NCI-H2196 (cell line): ENCODE data around the gene ELMO1.
A peak's percentile ranks its signal among the peaks of the same experiment; 100 is the strongest.

Experiments used
- DNase-seq: peaks from one replicate; lab custom pipeline; 2025; ENCODE audit not compliant: unreplicated experiment; lab: John Stamatoyannopoulos, UW

Gene ELMO1

DNA sequence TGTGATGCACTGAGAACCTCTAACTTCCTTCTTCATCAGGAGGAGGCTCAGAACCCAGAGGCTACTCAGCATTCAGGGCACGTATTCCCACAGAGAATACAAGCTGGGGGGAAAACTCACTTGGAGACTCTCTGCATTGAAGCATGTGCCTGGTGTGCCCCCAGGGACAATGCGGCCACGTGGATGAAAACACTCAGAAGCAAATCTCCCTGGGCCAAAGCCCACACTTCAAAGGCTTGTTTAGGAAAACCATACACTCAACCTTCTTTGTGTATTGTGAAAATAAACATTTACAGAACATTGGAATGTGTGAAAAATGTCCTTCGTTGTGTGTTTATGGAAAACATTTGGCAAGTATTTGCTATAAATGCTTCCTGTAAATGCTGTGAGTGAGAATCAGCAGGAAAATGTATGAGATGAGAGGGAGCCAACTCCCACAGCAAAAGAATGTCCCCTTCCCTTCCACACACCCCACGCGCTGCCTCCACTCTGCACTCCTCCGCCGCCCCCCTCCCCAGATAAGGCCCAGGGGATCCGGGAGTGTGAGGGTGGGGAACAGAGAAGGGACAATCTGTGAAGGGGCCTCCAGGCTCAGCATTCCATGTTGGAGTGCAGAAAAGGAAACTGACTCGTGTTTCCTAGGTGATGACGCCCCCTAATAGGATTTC is 339.5 kb downstream of the ELMO1 start:
- DNase-seq = no peak

DNA sequence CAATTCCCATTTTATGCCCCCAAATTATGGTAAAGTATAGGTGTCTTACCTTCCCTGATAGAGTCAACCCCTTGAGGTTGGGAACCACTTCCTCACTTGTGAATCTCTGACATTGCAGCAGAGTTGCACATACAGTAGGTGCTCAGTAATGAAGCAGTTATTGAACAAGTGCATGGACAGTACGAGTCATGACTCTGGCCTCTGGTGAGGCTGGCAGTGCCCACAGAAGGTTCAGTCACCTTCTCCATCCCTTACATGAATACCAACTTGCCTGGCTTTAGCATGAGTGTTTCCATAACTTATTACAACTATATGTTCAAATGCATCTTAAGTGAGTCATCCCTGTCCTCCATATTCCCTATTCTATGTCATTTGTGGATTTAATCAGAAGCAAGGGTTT is 340.0 kb downstream of the ELMO1 start:
- DNase-seq = no peak

DNA sequence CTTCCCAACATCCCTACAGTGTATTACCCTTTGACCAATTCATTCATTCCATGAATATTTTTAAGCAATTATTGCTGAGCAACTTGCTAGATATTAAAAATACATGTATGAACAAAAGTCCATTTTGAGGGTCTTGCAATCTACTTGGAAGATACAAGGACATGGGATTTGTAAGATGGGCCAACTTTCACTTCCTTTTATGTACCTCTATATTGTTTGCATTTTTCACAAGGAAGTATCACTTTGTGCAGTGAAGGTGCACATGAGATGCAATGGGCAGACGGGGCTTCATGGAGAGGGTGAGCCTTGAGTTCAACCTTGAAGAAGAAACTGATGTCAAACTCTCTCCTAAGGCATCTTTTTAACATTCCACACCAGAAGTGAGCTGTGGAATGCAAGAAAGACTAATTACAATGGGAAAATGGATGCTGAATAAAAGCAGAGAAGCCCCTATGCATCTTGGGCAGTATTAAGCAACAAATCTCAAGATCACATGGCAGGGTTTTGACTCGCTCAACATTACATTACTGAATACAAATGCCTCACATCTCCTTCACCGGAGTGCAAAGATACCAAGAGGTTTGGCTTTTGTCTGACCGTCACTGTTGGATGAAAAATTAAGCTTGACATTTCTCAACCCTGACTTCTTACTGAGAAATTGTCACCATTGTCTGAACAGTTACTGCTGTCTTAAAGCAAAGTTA is 341.5 kb downstream of the ELMO1 start:
- DNase-seq = no peak

DNA sequence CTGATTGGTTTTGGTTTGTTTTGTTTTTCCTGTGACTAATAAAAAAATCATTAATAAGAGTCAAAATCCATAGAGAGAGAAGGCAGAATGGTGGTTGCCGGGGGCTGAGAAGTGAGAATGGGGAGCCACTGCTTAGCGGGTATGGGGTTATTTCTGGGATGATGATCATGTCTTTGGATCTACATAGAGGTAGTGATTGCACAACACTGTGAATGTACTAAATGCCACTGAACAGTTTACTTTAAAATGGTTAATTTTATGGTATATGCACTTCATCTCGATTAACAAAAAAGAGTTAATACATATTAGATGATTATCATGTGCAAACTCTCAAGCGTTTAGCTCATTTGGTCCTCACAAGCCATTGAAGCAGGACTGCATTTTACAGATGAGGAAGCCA is 342.9 kb downstream of the ELMO1 start:
- no peak for DNase-seq

DNA sequence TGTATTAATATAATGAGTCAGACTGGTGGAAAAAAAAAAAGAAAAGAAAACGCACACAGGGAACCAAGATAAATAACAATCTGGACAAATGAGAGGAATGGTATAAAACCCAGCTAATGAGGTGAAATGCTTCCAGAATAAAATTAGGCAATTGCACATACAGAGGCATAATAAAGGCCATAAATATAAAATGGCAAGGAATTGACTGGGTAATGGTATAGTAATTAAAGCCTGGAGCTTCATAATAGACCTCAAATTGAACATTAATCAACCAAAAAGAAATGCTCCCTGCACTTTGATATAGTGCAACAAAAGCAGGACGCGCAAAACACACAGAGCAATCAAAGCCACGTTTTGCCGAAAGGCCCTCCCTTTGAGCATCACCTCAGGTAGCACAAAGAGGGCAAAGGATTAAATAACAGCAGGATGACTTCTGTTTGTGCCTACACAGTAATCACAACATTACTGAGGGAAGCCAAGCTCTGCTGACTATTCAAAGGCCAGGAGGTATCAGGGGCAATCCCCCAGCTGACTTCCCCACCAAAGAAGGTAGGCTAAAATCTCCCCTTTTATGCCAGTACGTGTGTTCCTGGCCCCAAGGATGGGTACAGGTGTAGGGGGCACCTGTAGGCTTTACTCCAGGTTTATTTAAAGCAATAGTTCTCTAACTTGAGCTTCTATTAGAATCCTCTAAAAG is 343.7 kb downstream of the ELMO1 start:
- DNase-seq = no peak

DNA sequence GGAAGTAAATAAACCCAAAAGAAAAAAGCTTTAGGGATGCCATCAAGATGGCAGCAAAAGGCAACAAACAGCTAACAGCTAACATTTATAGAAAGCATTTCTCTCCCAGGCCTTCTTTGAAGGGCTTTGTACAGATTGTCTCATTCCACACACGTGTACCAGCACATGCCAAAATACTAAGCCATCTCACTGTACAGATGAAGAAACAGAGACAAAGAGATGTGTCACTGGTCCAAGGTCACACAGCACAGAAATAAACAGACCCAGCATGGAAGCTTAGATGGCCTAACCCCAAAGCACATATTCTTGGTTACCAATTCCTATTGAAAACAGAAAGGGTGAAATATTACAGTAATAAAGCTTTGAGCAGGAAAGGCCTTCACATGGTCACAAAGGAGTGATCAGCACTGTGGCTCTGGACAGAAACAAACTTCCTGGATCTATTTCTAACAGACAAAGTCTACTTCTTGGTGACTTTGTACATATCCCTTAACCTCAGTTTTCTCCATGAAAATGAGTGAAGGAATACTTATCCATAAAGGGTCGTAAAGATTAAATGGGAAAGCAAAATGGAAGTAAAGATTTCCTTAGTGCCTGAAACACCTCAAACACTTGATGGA is 346.0 kb downstream of the ELMO1 start:
- DNase-seq = no peak

DNA sequence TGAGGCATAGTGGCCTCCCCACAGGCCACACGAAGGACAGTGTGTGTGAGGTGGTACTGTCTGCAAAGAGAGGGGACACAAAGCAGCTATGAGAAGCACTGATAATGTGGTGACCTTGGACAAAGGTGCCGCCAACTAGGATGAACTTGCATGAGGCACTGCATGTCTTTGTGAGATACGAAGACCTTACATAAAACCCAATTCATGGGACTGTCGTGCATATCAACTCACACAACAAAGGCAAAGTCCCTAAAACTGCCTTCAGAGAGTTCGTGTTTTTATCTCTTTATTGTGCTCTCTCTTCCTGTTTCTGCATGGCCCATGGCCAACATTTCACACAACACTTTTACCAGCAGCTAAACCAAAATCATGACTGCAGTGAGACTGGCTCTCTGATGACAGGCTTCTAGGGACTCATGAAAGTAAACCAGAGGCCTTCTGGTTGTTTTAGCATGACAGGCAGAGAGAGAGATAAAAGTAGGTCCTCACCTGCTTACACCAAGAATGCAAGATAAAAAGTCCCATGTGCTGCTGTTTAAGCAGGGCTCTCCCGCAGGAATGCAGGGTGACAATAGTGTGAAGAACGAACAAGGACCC is 347.8 kb downstream of the ELMO1 start:
- DNase-seq = no peak

DNA sequence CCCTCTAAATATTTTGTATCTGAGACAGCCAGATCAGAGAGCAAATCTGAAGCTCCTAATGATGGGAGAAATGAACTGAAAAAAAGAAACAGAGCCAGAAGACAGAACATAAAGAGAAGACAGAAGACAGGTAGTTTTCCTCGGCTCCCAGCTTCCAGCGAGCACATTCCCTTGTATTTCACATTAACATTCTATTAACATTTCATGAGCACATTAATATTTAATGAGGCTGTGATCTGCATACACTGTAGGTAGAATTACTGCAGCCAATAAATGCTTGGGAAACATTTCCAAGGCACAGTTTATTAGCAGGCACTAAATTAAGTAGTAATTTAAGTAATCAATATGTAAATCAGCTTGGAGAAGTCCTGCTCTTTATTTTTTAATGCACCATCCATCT is 349.9 kb downstream of the ELMO1 start:
- no peak for DNase-seq

DNA sequence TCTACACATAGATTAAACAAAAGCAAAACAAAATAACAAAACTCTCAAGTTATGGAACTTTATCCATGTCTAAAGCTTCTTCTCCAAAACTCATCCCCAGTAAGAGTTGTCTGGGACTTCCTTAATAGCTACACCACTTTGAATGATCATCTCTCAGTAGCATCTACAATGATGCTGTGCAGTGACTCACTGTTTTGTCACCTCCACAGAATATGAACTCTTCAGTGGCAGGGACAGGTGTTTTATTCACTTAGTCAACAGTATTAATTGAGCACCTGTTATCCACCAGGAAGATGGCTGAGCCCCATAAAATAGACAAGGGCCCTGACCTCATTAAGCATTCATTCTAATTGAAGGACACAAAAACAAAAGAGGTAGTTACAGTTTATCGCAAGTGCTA is 350.7 kb downstream of the ELMO1 start:
- no peak for DNase-seq

DNA sequence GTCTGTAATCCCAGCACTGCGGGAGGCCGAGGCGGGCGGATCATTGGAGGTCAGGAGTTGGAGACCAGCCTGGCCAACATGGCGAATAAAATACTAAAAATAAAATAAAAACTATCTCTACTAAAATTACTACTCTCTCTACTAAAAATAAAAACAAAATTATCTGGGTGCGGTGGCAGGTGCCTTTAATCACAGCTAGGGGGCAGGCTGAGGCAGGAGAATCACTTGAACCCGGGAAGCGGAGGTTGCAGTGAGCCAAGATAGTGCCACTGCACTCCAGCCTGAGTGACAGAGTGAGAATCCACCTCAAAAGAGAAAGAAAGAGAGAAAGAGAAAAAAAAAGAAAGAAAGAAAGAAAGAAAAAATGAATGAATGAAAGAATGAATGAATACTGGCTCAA is 351.4 kb downstream of the ELMO1 start:
- DNase-seq = no peak

DNA sequence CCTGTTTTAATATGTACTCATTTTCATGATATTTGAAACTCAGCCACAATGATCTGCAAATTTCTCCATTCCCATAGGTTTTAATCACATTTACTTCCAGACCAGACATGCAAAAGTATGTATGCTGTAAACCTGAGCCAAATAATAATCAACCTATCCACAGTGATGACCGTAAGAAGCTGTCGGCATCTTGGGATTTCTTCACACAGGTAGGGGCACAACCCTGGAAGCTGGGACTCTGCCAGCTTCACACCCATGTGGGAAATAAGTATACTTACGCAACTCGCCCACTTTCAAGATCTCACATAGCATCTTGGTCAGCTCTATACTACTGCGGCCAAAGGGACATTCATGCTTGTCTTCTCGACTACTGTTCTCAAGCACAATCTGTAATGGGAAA is 352.3 kb downstream of the ELMO1 start:
- DNase-seq = no peak

DNA sequence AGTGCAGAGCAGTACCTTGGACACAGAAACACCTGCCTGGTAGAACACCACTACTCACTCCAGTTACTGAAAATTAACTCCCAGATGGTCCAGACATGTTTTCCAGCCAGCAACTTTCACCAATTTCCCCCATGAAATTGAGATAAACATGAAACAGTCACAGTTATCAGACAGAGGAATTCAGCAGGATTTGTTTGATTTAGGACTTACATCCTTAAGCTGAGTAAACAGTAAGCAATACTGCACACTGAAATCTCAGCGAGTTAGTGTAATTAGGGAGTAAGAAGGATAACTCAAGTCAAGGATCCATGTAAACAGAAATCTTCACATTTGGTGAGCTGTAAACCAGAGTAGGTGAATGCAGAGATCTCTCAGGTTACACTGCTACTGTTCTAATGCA is 353.5 kb downstream of the ELMO1 start:
- no peak for DNase-seq

DNA sequence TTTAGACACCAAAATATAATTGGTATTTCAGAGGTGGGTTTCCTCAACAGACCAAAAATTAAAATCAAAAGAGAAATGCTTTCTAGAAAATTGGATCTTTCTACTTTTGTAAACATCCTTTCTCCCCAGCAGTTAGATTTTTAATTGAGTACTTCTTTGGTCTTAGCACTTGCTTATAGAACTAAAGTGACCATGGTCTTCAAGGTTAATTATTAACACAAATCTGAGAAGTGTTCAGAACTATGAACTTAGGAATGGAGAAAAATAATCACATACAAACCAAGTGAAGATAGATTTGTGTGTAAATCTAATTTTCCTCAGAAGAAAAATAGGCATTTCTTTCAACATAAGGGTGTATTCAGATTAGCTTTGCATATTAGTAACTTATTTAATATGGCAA is 355.4 kb downstream of the ELMO1 start:
- no peak for DNase-seq

DNA sequence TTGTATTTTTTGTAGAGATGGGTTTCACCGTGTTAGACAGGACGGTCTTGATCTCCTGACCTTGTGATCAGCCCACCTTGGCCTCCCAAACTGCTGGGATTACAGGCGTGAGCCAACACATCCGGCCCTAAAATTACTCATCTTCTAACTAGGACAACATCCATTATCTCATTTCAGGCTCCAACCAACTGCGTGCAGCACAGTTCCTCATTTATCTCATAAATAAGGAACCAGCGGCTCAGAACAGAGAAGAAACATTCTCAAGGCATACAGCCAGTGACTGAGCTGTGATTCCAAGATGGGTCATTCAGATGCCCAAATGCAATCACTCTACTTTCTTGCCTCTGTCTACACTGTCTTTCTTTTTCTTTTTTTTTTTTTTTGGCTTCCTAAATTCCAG is 356.1 kb downstream of the ELMO1 start:
- no peak for DNase-seq

DNA sequence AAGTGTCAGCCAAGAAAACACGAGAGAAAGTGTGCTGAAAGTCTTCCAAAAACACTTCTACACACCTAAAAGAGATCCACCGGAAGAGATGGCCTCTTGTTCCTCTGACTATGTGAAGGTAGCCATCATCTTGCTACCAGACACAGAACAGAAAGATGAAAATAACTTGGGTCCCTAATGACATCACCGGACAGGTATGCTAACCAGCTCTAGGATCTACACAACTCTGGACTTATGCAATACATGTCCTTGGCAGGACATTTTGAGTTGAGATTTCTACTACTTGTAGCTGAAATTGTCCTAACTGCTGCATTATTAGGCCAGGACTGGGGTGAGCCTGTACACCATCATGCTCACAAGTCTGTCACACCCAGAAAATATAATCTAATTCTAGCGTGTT is 358.7 kb downstream of the ELMO1 start:
- DNase-seq = no peak

DNA sequence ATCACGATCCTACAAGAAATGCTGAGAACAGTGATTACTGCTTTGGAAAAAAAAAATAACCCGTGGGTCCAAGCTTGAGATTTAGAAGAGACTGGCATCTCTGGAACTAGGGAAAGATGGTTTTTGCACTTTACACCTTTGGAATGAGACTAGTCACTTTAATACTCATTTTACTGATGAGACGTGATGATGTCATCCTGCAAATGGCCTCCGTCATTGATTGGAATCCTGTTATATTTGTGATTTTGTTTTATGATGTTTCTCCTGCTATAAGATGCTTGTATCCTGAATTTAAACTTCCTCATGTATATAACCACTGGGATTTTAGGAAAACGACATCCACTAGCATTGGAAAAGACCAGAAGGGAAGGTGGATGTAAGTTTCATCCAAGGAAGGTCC is 363.1 kb downstream of the ELMO1 start:
- no peak for DNase-seq

DNA sequence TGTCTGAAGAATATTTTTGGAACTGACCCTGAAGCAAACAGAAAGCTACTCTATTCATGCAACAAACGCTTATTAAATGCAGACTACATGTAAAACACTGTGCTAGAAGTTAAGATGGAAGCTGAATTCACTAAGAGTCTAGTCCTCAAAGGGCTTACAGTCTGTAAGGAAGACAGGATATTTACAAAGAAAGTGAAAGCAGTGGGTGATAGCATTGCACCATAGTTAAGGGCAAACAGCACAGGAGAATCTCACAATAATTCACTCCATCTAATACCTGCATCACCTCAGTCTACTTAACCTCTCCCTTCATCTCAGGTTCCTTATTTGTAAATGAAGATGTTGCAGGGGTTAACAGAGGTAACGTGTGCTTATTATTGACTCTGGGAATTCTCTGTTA is 364.4 kb downstream of the ELMO1 start:
- DNase-seq = no peak

DNA sequence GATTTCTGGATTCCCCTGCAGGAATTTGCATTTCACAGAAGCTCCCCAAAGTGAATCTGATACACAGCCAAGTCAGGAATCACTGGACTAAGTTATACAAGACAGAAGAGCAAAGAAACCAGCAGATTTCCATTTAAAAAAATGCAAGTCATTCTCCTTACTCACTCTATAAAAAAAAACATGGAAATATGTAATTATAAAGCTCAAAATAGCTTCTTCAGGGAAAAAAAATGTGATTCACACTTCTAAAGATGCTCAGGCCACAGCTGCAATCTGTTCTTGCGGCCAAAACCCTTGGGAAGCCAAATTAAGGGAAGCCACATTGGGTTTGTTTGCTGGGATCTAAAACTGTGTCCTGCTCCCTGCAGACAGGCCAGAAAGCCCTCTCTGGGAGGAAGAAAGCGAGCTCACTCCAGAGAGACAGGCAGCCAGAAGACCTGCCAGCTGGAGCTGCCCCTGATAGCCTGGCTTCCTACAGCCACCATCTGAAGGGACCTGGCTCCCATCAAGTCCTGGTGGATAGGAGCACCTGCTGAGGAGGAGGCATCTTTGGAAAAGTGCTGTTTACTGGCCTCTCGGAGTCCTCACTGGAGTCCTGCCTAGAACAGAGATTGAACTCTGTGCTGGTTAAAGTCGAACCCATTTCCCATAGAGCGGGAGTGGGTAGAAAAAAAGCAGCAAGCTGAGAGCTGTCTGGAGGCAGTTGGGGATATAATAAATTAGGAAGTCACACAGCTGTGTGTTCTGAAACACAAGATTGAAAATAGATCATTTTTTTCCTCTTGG is 365.2 kb downstream of the ELMO1 start:
- DNase-seq = no peak

DNA sequence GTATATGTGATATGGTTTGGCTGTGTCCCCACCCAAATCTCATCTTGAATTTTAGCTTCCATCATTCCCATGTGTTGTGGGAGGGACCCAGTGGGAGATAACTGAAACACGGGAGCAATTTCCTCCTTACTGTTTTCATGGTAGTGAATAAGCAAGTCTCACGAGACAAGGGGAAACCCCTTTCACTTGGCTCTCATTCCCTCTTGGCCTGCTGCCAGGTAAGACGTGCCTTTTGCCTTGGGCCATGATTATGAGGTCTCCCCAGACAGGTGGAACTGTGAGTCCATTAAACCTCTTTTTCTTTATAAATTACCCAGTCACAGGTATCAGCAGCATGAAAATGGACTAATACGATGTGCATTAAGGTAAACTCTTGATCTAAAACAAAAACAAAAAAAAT is 367.2 kb downstream of the ELMO1 start:
- peak; percentile 7 for DNase-seq

DNA sequence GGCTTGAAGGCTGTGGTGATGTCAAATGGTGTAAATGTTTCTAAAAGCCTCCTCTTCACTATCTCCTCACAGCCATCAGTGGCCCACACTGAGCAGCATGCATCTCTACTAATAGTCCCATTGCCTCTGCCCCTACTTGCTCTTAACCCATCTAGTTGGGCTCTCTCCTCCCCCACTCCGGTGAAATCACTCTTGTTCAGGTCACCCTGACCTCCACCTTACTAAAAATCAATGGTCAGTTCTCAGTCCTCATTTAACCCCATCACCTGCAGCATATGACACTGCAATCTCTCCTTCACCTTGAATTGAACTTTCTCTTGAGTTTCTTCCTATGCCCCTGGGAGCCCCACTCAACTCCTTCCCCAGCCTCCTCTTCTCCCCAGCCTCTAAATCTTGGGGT is 369.2 kb downstream of the ELMO1 start:
- no peak for DNase-seq

DNA sequence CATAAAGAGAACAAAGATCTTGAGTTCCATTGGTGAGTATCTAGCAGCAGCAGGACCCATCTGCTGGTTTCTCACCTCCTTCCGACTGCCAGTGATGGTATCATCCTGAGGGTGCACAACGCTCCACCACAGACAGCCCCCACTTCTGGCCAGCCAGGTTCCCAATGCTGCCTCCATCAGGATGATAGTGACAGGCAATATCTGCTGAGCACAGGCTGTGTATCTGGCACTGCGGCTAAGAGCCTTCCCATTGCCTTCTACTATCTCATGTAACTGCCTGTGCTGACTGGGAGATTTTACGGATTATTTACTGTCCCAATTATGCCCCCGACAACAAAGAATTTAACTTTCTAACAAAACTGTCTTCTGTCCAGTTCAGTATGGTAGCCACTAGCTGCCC is 372.0 kb downstream of the ELMO1 start:
- DNase-seq = no peak
